GM12865 (cell line): ENCODE results near the gene PIGB.
"Not testable (repeated sequence)": the region's sequence is repeated elsewhere in the genome, so short reads cannot be mapped to it uniquely, and the experiment has no call there.

Experiments used
- DNase-seq: peaks from one replicate; pipeline ENCODE4 v3.0.0; 2010; ENCODE audit warnings: low read depth
- H3K4me3 ChIP-seq: 2 replicates; pipeline ENCODE4 v1.5.1; 2011; ENCODE audit warnings: mild to moderate bottlenecking, low read depth, low read length, control low read depth
- CTCF ChIP-seq: IDR thresholded peaks from 2 replicates; pipeline ENCODE4 v1.5.1; 2011; ENCODE audit warnings: low read length, control low read depth, low read depth, inconsistent platforms; ENCODE audit not compliant: insufficient read depth; ENCODE audit errors: missing control alignments

Gene PIGB

DNA sequence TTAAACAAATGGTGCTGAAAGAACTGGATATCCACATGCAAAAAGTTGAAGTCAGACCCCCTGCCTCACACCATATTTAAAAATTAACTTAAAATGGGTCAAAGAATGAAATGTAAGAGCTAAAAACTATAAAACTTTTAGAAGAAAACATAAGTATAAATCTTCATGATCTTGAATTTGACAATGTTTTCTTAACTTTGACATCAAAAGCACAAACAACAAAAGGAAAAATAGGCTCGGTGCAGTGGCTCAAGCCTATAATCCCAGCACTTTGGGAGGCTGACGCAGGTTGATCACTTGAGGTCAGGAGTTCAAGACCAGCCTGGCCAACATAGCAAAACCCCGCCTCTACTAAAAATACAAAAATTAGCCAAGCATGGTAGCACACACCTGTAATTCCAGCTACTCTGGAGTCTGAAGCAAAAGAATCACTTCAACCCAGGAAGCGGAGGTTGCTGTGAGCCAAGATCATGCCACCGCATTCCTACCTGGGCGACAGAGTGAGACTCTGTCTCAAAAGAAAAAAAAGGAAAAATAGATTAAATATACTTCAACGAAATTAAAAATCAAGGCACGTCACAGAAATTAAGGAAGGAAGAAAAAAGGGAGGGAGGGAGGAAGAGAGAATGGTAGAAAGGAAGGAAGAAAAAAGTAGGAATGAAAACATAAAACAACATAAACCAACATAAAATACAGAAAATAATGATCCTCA is 30.9 kb upstream of the PIGB start:
- H3K4me3 ChIP-seq = peak overlapping the region; percentile 77
- DNase-seq = no peak
- TF ChIP-seq CTCF = no peak

DNA sequence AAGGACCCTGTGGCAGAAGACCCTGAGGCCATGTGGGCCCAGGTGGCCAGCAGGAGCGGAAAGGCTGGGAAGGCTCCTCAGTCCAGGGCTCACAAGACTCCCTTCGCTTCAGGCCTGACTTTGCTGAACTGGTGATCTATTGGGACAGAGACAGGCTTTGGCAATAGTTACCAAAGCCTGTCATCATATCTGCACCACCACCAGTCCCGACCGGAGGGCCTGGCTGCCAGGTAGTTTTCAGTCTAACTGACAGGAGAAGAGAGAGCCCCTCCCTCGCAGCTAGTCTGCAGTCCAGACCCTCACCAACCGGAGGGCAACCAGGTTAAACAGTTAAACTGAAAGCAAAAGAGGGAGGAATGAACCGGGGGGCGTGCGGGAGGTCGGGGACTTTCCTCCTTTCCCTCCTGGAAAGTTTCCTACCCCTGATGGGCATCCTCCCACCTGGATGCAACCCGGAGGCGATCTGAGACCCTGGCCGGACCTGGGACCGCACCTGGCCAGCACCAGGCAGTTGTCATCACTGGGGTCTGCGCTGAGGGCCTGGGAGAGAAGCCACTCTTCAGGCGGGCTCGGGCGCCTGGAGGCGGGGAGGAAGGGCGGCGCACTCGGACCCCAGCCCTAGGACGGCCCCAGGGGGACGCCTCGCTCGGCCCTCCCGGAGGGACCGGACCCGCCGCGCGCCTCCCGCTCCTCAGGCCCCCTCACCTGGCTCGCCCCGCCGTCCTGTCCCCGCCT is 29.8 kb upstream of the PIGB start:
- DNase-seq = peak; percentile 34
- peak overlapping the region; percentile 77 for H3K4me3 ChIP-seq

DNA sequence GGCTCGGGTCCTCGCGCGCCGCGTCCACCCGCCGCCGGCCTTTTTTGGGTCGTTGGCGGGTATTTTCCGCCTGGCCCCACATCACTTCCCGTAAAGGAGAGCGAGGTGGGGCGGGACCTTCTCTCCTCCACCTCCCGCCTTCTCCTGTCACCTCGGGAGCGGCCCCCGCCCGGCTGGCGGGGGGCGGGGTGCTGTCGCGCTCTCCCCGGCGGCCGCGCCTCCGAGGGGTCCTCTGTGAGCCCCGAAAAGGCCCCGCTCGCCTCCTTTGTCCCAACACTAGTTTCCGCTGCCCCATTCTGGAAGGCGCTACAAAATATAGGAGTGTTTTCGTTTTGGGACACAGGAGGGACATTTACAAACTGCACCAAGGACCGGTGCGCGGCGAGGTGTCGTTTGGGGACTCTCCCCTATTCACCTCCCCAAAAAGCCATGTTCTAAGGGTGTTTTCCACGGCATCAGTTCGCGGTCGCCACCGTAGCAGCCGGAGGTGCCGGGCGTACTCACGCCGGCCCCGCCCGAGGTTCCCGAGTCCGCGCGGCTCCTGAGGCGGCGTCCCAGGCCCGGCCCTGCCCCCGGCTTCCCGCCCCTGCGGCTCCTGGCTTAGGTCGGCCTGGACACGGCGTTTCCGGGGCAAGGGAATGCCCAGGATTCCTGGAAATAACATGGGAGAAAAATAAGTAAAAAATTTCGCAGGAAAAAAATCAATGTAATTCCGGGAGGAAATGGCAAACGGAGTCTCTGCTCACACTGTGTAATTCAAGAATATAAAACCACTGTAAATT is 29.1 kb upstream of the PIGB start, which contains the start of gene RAB27A:
RAB27A (minus strand) TSS at position 68 of the 782 bp plus-strand sequence. CDS start 54,879 bp downstream, outside the sequence.
- DNase-seq = peak; percentile 76
- peak within 1 kb of the TSS; percentile 77 for H3K4me3 ChIP-seq
- no peak for TF ChIP-seq CTCF

More for the DNA sequence above, 29.8 kb upstream of the PIGB start:
- no peak for TF ChIP-seq CTCF

GRCh38 chr15:55290528-55291057 is 28.4 kb upstream of the PIGB start:
- TF ChIP-seq CTCF = peak; percentile 89
- H3K4me3 ChIP-seq = peak overlapping the region; percentile 77
- peak; percentile 85 for DNase-seq

DNA sequence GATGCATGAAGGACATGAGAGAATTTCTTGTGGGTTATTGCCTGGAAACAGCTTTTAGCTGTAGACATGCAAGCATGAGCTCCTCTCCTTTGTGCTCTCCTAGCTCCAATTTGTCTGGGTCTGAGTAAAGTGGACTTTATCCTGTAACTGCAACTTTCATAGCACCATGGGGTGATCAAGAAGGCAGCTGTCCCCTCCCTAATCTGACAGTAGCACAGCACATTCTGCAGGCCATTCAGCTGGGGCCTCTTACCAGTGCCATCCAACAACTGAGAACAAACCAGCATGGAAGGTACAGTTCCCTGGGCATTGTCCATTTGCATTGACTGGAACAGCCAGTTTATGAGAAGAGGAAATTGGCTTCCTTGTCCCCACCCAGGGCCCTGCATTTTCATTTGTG is 21.7 kb upstream of the PIGB start:
- H3K4me3 ChIP-seq = no peak overlapping the region
- no peak for DNase-seq
- TF ChIP-seq CTCF = no peak

GRCh38 chr15:55302801-55303200 is 16.2 kb upstream of the PIGB start:
- not testable (repeated sequence) for H3K4me3 ChIP-seq, DNase-seq
